ENCODE measurements around the gene DOCK9.

GRCh38 chr13:98909016-98909415, 68.8 kb downstream of the DOCK9 start:
- TF ChIP-seq CTCF (conservative IDR thresholded peaks at IDR 0.05 in 1 of 2, IDR thresholded peaks at IDR 0.05 in 1 of 2; ENCODE audit: extremely low read depth in 1 of 2, insufficient read depth in 1 of 2, low read depth in 1 of 2, low read length in 2 of 2): no peak
- TF ChIP-seq EZH2 (IDR thresholded peaks at IDR 0.05; ENCODE audit: borderline replicate concordance, low read length): no peak

Measured in mammary epithelial cell (primary cell).